Left lung (tissue), 10 donors: ENCODE measurements around the gene SLC25A21. TPM values are rescaled to one million over a fixed set of nuclear protein-coding genes. Genes with fewer than 3 reads are reported as not detected.

Source experiments
- ATAC-seq: fragments of 200-7000 bp; cut with Tn5 transposase; one replicate; pipeline ENCODE4 v1.9.1; 2020; ENCODE audit warnings: moderate library complexity
- DNase-seq, 4 donors: peaks; one replicate each; pipeline ENCODE4 v3.0.0-alpha.2; 2013 to 2020
- H3K27ac ChIP-seq, 2 donors: fragments of 200-600 bp; sonication (generic) in 1 of 2; one replicate each; pipeline versions ENCODE4 v1.5.0 to v1.8.0; 2020 to 2021
- H3K27me3 ChIP-seq, 2 donors: fragments of 200-600 bp; sonication (generic) in 1 of 2; one replicate each; pipeline versions ENCODE4 v1.5.0 to v1.8.0; 2020 to 2021
- H3K36me3 ChIP-seq, 2 donors: fragments of 200-600 bp; sonication (generic) in 1 of 2; one replicate each; pipeline versions ENCODE4 v1.5.0 to v1.8.0; 2020 to 2021
- H3K4me1 ChIP-seq, 2 donors: fragments of 200-600 bp; one replicate each; pipeline ENCODE4 v1.8.0; 2021
- H3K4me3 ChIP-seq, 2 donors: fragments of 200-600 bp; sonication (generic) in 1 of 2; one replicate each; pipeline versions ENCODE4 v1.5.0 to v1.8.0; 2020 to 2021; ENCODE audit warnings: mild to moderate bottlenecking in 1 of 2
- H3K9me3 ChIP-seq, 2 donors: fragments of 200-600 bp; sonication (generic) in 1 of 2; one replicate each; pipeline versions ENCODE4 v1.5.0 to v1.8.0; 2020 to 2021
- CTCF ChIP-seq, 2 donors: fragments of 200-600 bp; sonication (generic) in 1 of 2; IDR thresholded peaks; one replicate each; pipeline versions ENCODE4 v1.5.0 to v1.8.0; 2021; ENCODE audit warnings: antibody characterized with exemption in 2 of 2
- intact Hi-C, 2 donors: fragments of 100-400 bp; cut with DNase I; formaldehyde crosslinking; loops; one replicate each; pipeline versions ENCODE4 v1.11.2 to v1.14.2; 2022
- polyA plus RNA-seq, 6 donors: library from polyadenylated mRNA; unstranded; fragments of 120-200 nt; gene quantifications; one replicate each; pipeline ENCODE4 v1.2.1, GENCODE V29; 2013; ENCODE audit not compliant: insufficient read length in 6 of 6
- total RNA-seq, 2 donors: library from RNA; stranded (reverse); fragmentation: NEBNext Ultra II Directional; extraction: Animal tissue kit (Norgen Biotek cat#: 25700); gene quantifications; one replicate each; pipeline ENCODE4 v1.2.1, GENCODE V29; 2021
- donor health status: DM: no; HTN: yes; CAD: no.
- donor health status: DM: no; HTN: no; CAD: no.

Gene SLC25A21
- total and polyA plus RNA-seq, 8 donors = 0.47 to 3.7 (median 2.7) TPM

GRCh38 chr14:37116933-37117849 is 55.2 kb downstream of the SLC25A21 start:
- intact Hi-C loops = no loop called here
- no peak overlapping the region for H3K4me3 ChIP-seq
- H3K4me1 ChIP-seq = no peaks in the 10 kb centered on the region
- no peak for TF ChIP-seq CTCF (IDR thresholded peaks at IDR 0.05)
- H3K27me3 ChIP-seq = no peaks in the 10 kb centered on the region
- DNase-seq (no peak), ATAC-seq (peak; percentile 28)
- peaks cover 0 to 4% of the 10 kb centered on the region in 2 donors for H3K9me3 ChIP-seq
- H3K27ac ChIP-seq = no peak overlapping the region
- no peaks in the 10 kb centered on the region for H3K36me3 ChIP-seq

GRCh38 chr14:37115406-37115805 is 57.0 kb downstream of the SLC25A21 start:
- H3K36me3 ChIP-seq = no peaks in the 10 kb centered on the region
- no peak for DNase-seq
- no peaks in the 10 kb centered on the region for H3K27me3 ChIP-seq
- H3K4me3 ChIP-seq = no peak overlapping the region
- peaks cover 0 to 4% of the 10 kb centered on the region in 2 donors for H3K9me3 ChIP-seq
- intact Hi-C loops = no loop called here
- TF ChIP-seq CTCF (IDR thresholded peaks at IDR 0.05) = no peak
- no peak overlapping the region for H3K27ac ChIP-seq
- no peak for ATAC-seq
- no peaks in the 10 kb centered on the region for H3K4me1 ChIP-seq

GRCh38 chr14:37114559-37114958 is 57.8 kb downstream of the SLC25A21 start:
- no peak for TF ChIP-seq CTCF (IDR thresholded peaks at IDR 0.05)

DNA sequence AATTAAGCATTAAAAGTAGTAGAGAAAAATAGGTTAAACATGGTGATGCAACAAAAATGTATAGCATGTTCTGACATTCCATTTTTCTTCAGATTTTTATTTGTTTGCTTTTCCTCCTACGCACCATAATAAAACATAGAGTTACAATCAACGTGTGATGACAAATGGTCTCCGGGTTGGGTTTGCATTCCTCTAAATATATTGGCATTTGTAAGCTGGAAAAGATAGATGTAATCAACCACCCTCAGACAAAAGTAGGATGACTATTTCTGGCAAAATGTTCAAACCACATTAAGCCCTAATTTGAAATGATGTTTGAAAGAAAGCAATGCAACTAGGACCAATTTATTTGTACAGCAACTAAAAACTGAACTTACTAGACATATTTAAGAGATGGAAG is 58.4 kb downstream of the SLC25A21 start:
- no peak for DNase-seq
- peaks cover 0 to 4% of the 10 kb centered on the region in 2 donors for H3K9me3 ChIP-seq
- no peaks in the 10 kb centered on the region for H3K4me1 ChIP-seq
- H3K27ac ChIP-seq = no peak overlapping the region
- no peak for ATAC-seq
- no peaks in the 10 kb centered on the region for H3K27me3 ChIP-seq
- H3K36me3 ChIP-seq = no peaks in the 10 kb centered on the region
- H3K4me3 ChIP-seq = no peak overlapping the region
- no peak for TF ChIP-seq CTCF (IDR thresholded peaks at IDR 0.05)
- intact Hi-C loops = no loop called here

More at GRCh38 chr14:37114559-37114958, 57.8 kb downstream of the SLC25A21 start:
- intact Hi-C loops = no loop called here
- no peak overlapping the region for H3K27ac ChIP-seq
- no peaks in the 10 kb centered on the region for H3K36me3 ChIP-seq
- H3K9me3 ChIP-seq = peaks cover 0 to 4% of the 10 kb centered on the region in 2 donors
- no peaks in the 10 kb centered on the region for H3K4me1 ChIP-seq
- no peaks in the 10 kb centered on the region for H3K27me3 ChIP-seq
- ATAC-seq (no peak), DNase-seq (no peak)
- no peak overlapping the region for H3K4me3 ChIP-seq

- H3K27ac ChIP-seq = no peak overlapping the region
- ATAC-seq (no peak), DNase-seq (no peak)
- H3K9me3 ChIP-seq = no peaks in the 10 kb centered on the region
- no peaks in the 10 kb centered on the region for H3K36me3 ChIP-seq
- H3K27me3 ChIP-seq = no peaks in the 10 kb centered on the region
- intact Hi-C loops = no loop called here
- no peak overlapping the region for H3K4me3 ChIP-seq
- no peak for TF ChIP-seq CTCF (IDR thresholded peaks at IDR 0.05)
- H3K4me1 ChIP-seq = no peaks in the 10 kb centered on the region
These were observed 74.3 kb downstream of the SLC25A21 start for GRCh38 chr14:37098132-37098531.
